ENCODE data around the gene BCL2. TPM values are rescaled to one million over a fixed set of nuclear protein-coding genes. Genes with fewer than 3 reads are reported as not detected.
A peak's percentile ranks its signal among the peaks of the same experiment; 100 is the strongest.

BCL2 gene
- total RNA-seq, 1 donor from 2014 or later: 47.3 TPM

DNA sequence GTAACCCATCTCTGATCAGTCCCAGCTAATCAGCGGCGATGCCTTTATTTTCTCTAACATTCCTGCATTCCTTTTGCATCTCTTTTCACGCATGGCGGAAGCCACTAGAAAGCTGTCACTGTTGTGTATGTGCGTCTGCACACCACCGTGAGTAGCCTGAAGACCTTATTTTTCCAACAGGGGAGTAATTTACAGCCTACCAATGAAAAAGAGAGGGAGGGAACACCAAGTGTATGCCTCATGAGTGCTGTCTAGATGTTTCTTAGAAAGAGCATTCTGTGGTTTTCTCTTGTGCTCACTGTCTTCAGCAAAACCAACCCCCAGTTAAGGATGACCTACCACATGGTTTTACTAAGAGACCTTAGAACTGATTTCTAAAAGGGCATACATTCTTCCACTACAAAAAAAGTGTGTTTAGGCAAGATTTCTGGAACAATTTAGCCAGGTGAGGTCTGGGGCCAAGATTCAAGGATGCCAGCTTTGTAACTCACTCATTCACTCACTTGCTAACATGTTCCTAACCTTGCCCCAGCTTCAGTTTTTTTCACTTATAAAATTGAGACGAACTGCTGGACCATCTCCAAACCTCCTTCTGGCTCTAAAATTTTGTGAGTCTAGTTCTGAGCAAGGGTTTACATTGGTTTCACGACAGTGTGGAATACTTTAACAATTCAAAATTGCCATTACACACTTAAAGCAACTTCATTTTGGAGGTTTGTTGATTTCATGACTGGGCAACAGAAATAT is 51.4 kb downstream of the BCL2 start:
- intact Hi-C loops (cut with DNase I): loop anchor here (10.0 kb wide), 1 partner anchor 47 kb away; the partner anchor contains the start of gene BCL2
- no peak for ATAC-seq
- no peak for DNase-seq (ENCODE audit: low spot score)

DNA sequence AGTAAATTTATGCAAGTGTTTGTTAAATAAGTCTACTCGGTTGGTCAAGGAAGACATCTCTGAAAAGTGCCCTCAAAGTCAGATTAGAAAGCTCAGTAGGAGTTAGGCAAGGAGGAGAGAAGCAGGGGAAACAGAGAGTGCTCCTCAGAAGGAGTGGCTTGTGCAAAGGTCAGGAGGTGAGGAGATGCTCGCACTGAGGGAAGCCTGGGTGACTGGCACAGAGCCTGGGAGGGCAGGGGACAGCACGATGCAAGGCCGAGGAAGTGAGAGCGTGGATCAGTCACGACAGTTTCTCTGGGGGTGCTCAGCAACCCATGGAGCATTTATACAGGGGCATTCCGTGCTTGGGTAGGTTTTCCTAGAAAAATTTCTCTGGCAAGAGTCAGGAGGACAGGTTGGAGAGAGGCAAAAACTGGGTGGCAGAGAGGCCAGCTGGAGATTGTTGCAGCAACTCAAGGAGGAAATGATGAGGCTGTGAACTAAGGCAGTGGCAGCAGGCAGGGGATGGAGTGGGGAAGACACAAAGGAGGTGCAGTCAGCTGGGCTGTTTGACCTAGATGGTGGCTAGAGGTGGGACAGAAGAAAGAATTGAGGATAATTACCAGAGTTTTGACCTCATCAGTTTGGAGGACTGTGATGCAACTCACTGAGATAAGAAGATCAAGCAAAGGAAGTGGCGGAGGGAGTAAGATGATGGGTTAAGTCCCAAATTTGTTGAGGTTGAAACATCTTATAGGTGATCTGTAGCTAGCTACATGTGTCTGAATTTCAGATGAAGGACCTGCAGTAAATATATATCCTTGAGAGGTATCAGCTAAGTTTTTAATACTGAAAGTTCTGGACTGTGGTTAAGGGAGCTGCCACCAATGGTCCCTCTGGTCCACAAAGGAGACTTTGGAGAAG is 52.4 kb downstream of the BCL2 start:
- no peak for ATAC-seq

DNA sequence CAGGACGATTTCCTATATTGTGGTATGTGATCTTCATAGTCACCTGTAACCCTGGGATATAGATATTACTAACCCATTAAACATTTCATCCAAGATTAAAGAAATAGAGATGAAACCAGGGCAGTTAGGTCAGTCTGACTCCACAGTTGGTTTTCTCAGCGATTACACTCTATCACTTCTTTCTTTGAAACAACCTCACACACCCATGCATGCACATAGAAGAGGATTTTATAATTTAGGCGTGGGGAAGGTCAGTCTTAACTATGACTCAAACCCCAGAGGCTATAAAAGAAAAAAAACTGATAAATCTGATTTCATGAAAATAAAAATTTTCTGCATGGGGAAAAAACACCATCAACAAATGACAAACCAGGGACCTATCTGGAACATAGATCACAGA is 54.2 kb downstream of the BCL2 start:
- intact Hi-C loops (cut with DNase I): loop anchor here (10.0 kb wide), 1 partner anchor 49 kb away; the partner anchor contains the start of gene BCL2
- ATAC-seq: no peak
- DNase-seq (ENCODE audit: low spot score): no peak

More for the DNA sequence above, 52.4 kb downstream of the BCL2 start:
- intact Hi-C loops (cut with DNase I): loop anchor here (10.0 kb wide), 1 partner anchor 48 kb away; the partner anchor contains the start of gene BCL2
- DNase-seq (ENCODE audit: low spot score): no peak

DNA sequence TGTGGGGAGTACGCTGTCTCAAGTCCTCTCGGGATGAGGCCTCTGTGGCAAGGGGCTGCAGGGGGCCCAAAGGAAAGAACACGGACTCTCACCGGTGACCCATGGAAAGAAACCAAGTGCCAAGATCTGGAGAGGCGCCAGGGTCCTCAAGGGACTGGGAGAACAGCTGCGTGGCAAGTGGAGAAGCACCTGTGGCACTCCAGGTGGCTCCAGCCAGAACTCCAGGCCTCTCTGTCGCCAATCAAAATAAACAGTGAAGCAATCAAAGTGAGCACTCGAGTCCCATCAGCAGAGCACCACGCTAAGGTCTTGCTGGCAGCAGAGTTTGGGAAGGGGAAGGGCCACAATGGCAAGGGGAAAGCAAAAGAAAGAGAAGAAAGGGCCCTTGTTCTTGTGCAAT is 54.7 kb downstream of the BCL2 start:
- ATAC-seq: no peak
- intact Hi-C loops (cut with DNase I): loop anchor here (10.0 kb wide), 1 partner anchor 50 kb away; the partner anchor contains the start of gene BCL2
- no peak for DNase-seq (ENCODE audit: low spot score)

DNA sequence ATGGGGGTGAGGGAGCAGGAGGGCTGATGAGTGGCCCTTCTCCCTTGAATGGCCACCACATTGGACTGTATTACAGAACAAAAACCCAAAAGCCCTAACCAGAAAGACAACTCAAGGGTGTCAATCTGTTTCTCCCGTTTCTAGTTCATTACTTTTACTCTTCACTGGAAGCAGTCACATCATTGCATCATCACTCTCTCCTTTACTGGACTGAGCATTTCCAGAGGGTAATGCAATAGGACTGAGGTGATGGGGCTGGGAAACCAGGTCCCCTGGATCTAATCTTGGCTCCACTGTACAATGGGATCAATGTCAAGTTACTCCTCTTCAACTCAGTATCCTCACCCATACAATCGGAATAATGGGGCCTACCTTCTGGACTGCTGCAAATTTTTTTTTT is 56.1 kb downstream of the BCL2 start:
- peak; percentile 41 for ATAC-seq
- intact Hi-C loops (cut with DNase I): loop anchor here (10.0 kb wide), 1 partner anchor 51 kb away; the partner anchor contains the start of gene BCL2
- no peak for DNase-seq (ENCODE audit: low spot score)

DNA sequence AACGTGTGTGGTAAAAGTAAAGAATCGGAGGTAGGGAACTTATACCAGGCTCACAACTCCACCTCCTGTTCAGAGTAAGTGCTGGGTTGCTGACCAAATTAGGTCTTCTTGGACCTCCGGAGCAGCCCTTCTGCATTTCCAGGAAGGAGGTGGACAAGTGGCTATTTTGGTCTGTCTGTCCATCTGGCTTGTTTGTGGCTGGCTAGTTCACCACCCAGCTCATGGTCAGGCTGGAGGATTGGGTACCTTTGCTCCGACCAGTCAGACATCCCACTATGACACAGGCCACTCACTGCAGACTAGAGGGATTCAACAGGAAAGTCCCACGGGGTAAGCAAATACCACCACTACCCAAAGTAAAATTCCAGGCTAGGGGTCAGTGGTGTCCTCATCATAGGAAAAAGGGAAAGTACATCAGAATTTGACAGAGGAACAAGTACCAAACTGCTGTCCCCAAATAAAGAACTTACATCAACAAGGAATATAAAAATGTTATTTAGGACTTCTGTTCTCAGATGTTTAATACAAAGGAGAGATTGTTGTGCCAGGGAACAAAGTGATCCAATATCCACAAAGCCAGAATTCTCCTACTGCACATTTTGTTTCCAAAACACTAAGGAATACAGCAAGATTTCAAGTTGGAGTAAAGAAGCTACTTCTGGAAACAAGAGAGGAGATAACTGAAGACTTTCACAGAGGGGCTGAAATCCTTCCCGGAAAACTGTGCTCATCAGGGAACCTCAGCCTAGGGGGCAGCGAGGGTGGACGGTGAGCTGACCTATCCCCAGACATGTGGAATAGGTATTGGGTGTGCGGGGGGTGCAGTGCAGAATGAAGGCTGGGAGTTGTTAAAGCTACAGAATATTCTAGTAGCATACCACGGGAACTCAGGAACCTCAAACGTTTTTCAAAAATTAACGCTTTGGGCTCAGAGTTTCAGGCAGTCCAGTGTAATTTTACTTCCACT is 56.9 kb downstream of the BCL2 start:
- DNase-seq (ENCODE audit: low spot score): no peak
- intact Hi-C loops (cut with DNase I): loop anchor here (10.0 kb wide), 1 partner anchor 52 kb away; the partner anchor contains the start of gene BCL2

DNA sequence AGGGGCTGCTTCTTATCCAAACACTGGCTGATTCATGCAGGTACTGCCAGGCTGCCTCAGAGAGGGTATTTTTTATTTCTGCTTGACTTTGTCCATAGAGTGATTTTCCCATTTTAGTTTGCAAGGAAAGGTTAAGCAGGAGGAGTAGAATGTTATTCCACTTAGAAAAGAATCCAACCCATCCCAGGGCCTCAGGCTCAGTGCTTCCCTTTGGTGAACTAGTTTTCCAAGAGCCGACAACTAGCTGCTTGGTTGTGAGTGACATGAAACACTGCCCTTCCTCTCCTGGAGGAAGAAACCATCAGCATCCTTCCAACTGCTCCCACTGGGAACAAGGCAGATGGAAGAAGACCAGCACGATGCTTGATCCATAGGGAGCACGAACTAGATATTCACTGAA is 58.5 kb downstream of the BCL2 start:
- intact Hi-C loops (cut with DNase I): loop anchor here (10.0 kb wide), 1 partner anchor 54 kb away; the partner anchor contains the start of gene BCL2
- ATAC-seq (no peak), DNase-seq (ENCODE audit: low spot score) (no peak)

More for the DNA sequence above, 56.9 kb downstream of the BCL2 start:
- ATAC-seq: peak; percentile 82

DNA sequence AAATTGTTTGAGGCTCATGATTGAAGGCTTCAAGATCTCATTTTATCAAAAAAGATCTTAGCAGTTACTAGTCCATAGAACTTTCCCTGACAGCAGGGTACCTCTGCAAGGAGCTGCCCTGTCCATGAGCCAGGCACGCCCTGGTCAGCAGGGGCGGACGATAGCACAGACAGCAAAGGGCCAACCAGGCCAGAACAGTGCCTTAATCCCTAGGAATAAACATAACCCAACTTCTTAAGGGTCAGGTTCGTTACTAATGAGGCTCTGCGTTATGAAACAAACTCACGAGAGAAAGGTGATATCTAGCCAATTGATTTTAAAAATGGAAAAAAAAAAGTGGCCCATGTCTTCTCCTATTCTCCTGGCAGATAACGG is 59.2 kb downstream of the BCL2 start:
- intact Hi-C loops (cut with DNase I): loop anchor here (10.0 kb wide), 1 partner anchor 54 kb away; the partner anchor contains the start of gene BCL2
- DNase-seq (ENCODE audit: low spot score) (no peak), ATAC-seq (no peak)

DNA sequence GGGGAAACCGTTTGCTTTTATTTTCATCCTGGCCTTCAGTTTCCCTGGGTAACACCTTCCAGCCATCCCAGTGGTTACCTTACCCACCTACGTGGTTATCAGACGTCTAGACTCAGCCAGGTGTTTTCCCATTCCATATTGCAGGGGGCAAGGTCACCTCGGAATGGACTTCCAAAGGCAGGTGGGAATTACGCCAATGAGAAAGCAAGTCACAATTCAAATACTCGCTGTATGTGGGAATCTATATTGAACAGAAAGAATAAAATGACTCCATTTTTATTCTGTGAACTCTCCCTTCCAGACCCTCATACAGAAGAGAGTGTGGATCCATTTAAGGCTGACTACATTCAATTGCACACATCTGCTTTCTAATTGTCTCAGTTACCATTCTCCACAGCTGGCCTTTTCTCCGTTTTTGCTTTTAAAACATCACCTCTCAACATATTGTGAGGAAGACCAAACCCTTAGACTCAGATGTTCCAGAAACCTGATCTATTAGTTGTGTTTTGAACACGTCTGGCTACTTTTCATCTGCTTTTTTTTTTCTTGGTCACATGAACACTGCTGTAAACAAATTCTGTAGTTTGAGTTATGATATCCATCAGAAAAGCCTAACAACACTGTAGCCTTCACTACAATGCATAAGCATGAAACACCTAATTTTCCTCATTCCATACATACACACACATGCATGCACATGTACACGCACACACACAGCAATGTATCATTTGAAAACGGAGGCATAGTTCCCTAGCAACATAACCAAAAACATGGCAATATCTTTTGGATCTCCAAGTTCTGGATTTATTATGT is 59.8 kb downstream of the BCL2 start:
- intact Hi-C loops (cut with DNase I): loop anchor here (10.0 kb wide), 1 partner anchor 55 kb away; the partner anchor contains the start of gene BCL2
- DNase-seq (ENCODE audit: low spot score): no peak
- no peak for ATAC-seq

DNA sequence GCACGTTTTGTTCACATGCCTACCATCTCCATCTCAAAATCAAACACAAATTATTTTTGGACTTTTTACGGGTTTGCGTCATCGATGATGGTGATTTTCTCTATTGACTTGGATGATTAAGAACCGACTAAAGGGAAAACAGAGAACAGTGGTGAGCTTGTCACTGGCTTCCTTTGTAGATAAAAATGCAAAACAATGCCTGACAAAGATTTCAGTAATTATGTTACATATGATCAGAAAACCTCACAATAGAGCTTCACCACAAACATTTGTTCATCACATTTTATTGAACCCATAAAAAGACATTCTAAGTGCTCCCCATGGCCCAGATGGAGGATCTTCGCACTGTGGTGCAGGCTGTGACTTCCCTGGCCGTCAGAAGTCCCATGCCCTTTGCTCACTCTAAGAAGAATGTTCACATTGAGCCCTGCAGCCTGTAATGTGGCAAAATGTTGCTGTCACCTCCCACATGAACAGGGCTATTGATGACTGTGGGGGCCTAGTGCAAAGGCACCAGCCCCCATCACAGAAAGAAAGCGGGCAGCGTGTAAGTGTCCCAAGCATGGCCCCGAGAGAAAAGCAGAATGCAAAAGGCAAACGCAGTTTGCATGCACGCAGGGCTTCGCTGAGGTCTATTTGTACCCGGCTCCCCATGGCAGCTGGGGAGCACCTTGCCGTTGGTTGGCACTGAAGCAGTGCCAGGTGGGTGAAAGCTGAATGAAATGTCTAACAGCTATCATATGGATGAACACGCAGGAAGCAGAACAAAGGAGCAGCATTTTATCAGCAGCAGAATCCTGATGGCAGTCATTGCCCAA is 60.6 kb downstream of the BCL2 start:
- ATAC-seq (no peak), DNase-seq (ENCODE audit: low spot score) (no peak)
- intact Hi-C loops (cut with DNase I): no loop called here

DNA sequence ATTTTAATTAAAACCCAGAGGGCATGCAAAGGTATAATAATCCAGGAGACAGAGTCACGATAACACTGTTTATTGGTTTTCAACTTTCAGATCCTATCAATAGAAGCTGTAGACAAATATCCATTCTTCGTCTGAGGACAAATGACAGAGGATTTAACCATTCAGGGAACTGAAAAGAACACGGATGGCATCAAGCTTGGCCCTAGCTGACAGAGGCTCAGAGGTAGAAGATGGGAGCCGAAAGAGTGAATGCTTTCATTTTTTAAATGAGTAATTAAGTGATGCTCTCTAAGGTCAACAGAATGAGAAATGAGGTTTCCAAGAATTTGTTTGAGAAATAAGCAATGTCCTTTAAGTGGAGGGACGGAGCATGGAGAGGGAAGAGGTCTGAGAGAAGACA is 62.1 kb downstream of the BCL2 start:
- ATAC-seq (no peak), DNase-seq (ENCODE audit: low spot score) (no peak)
- intact Hi-C loops (cut with DNase I): no loop called here

DNA sequence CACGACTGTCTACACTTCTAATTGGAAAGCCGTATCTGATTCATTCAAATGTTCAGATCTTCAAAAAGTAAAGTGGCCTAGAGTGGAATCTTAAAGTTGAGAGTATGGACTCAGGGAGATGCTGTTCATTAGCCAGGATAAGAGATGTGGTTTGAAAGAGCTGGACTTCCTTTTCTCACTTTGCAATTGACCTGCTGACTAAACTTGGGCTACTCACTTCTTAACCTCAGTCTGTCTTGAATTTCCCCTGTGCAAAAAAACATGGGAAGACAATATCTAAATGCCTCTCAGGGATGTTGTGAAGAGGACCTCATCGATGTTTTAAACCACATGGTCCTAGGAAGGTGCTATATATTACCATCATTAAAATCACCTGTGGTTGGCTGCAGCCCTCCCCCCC is 64.1 kb downstream of the BCL2 start:
- no peak for ATAC-seq
- no peak for DNase-seq (ENCODE audit: low spot score)
- intact Hi-C loops (cut with DNase I): no loop called here

DNA sequence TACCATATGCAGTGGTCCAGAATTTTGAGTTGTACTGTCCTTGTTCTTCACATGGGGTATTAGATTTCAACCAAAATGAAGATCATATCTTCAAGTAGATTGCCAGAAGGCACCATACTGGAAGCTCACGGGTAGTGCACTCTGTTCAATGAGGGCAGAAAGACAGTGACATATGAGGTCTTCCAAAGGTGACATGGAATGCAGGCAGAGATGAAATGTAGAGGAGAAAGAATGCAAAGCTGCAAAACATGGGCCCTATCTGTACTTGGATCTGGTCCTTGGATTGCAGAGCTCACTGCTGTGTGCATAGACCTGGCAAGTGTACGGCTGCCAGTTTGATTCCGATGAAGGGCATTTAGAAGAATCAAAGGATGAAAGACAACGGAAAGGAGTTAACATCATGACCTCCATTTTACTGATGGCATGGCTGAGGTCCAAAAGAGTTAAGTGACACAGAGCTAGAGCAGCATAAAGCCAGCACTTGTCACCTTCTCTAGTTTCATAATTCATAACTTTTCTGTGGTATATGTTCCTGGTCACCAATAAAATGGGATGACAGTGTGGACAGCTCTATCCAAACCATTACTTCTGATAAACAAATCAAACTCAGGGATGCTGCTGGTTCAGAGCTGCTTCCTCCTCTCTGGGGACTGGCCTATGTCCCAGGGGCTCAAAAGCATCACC is 64.7 kb downstream of the BCL2 start:
- intact Hi-C loops (cut with DNase I): no loop called here
- DNase-seq (ENCODE audit: low spot score) (no peak), ATAC-seq (no peak)

DNA sequence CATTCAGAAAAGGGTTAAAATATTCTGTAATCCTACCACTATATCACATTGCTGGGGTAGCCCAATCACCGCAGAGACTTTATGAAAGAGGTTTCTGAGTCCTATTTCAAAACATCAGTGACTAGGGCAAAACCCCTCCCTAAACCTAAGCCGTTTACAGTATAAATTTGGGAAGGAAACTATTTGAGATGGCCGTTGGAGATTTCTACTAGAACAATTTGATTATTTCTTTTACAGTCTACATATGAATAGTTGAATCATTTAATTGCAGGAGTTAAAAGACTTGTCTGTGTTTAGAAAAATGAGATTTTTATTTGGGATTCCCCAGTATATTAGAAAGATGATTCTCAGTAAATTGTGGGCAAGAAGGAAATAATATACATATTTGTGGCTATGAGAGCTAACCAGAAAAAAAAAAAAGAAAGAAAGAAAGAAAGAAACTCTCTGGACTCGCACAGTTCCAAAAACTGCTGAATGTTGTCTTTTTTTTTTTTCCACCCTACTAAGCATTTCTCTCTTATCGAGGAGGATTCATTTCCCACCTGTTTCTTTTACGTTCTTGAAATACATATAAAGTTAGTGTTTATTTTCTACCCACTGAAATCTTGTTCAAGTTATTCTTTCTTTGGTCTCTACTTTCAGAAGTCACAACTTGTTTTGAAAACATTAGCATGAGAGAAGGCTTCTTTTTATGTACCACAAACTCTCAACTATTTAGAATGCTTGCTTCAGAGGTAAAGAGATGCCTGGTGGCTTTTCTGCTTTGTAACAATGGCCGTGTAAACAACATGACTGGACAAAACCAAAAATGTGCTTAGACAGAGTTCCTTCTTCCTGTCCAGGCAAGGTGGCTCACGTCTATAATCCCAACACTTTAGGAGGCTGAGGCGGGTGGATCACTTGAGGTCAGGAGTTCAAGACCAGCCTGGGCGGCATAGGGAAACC is 65.9 kb downstream of the BCL2 start:
- DNase-seq (ENCODE audit: low spot score): no peak
- intact Hi-C loops (cut with DNase I): no loop called here
- peak; percentile 70 for ATAC-seq

DNA sequence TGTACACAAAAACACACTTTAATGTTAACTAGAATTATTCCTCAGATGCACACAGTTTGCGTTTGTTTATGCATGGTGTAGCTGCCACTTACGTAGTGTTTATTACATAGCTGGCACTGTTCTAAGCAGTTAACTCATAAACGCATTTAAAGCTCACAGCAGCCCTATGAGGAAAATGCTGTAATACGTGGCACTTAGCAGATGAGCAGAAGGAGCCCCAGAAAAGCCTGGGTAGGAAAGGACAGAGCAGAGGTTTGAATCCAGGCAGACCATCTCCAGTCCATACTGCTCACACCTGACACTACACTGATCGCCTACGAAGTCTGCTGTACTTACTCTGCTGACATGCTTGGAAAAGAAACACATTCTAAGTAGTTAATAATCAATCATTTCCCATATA is 66.6 kb downstream of the BCL2 start:
- intact Hi-C loops (cut with DNase I): no loop called here
- DNase-seq (ENCODE audit: low spot score): no peak
- peak; percentile 50 for ATAC-seq

Measured in sciatic nerve (tissue), 2 donors.